H1 (cell line): ENCODE results near the gene CDH26. TPM values are rescaled to one million over a fixed set of nuclear protein-coding genes. Genes with fewer than 3 reads are reported as not detected.

Experiments used
- EP300 ChIP-seq, 2 experiments: IDR thresholded peaks; 1 replicate in 1 of 2; 2 replicates in 1 of 2; pipeline ENCODE4 v1.6.1; 2011 to 2012; ENCODE audit warnings: low read depth in 2 of 2, low read length in 2 of 2, mild to moderate bottlenecking in 2 of 2, borderline replicate concordance in 1 of 2, inconsistent platforms in 1 of 2, moderate library complexity in 1 of 2
- FOSL1 ChIP-seq: IDR thresholded peaks from 2 replicates; pipeline ENCODE4 v1.6.1; 2011; ENCODE audit warnings: mild to moderate bottlenecking, low read depth, low read length, moderate library complexity; ENCODE audit not compliant: insufficient read depth
- NANOG ChIP-seq: IDR thresholded peaks from 2 replicates; pipeline ENCODE4 v1.6.1; 2011; ENCODE audit warnings: low read length, low read depth, mild to moderate bottlenecking, inconsistent platforms; ENCODE audit not compliant: insufficient read depth, poor library complexity, severe bottlenecking
- RFX5 ChIP-seq: IDR thresholded peaks from 2 replicates; pipeline ENCODE4 v1.6.1; 2011; ENCODE audit warnings: low read depth, low read length, improper control_type of control experiment, borderline replicate concordance
- SIRT6 ChIP-seq: IDR thresholded peaks from one replicate; pipeline ENCODE4 v1.7.1; 2012; ENCODE audit warnings: low read length, inconsistent platforms
- SUZ12 ChIP-seq: fragments of 200-600 bp; sonication (generic); IDR thresholded peaks from 2 replicates; pipeline ENCODE4 v1.6.1; 2012; ENCODE audit warnings: mild to moderate bottlenecking, inconsistent platforms, low read length, moderate library complexity, mixed read lengths
- TAF7 ChIP-seq: optimal IDR thresholded peaks from 2 replicates; pipeline ENCODE3; 2011; ENCODE audit warnings: low read depth, mild to moderate bottlenecking, inconsistent platforms, low read length, moderate library complexity, borderline replicate concordance
- polyA plus RNA-seq, 7 experiments: library from polyadenylated mRNA; depleted of rRNA in 3 of 7; stranded (reverse) in 5 of 7; unstranded in 2 of 7; fragments of >200 nt in 5 of 7; fragments of 200-250 nt in 2 of 7; gene quantifications; 1 replicate in 5 of 7; 2 replicates in 1 of 7; 4 replicates in 1 of 7; pipeline versions ENCODE4 v1.2.1 to v1.2.3, GENCODE V29; 2011 to 2013; ENCODE audit warnings: missing spikeins in 2 of 7, mixed read lengths in 2 of 7
- total RNA-seq: library from RNA; stranded (reverse); fragmentation: NEBNext Ultra II Directional; extraction: Animal tissue kit (Norgen Biotek cat#: 25700); gene quantifications from 2 replicates; pipeline ENCODE4 v1.2.1, GENCODE V29; 2021
- TF ChIP-seq, protein P1 (sequence below): IDR thresholded peaks from 2 replicates; pipeline ENCODE4 v1.6.1; 2012; ENCODE audit warnings: low read length, inconsistent platforms

CDH26 gene
- total and polyA plus RNA-seq, 2 of the 8 experiments (the other 6 are each of a cell fraction or from before 2014, with no cell fraction given): 1.5 to 1.7 TPM

DNA sequence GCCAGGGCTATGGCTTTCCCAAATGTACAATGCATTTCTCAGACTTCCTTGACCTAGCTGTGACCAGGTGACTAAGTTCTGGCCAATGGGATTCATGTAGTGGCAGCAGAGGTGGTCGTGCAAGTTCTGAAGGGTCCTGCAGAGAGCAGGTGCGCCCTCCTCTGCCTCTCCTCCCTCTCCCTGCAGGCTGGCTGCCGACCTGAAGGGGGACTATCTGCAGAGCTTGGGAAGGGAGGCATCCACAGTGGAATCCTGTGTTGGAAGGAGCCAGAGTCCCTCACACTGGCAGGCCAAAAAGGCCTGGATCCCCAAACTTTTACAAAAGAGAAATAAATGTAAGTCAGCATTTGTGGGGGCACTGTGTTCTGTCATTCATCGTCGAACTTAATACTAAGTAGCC lies 66.6 kb downstream of the CDH26 start (continued):
- TF ChIP-seq RFX5 (no peak), SUZ12 (no peak), TAF7 (no peak), EP300 (IDR thresholded peaks at IDR 0.05; ENCODE audit: borderline replicate concordance in 1 of 2, low read depth in 2 of 2, low read length in 2 of 2) (no peak), NANOG (no peak), SIRT6 (no peak), FOSL1 (no peak)
- TF ChIP-seq, protein P1, sequence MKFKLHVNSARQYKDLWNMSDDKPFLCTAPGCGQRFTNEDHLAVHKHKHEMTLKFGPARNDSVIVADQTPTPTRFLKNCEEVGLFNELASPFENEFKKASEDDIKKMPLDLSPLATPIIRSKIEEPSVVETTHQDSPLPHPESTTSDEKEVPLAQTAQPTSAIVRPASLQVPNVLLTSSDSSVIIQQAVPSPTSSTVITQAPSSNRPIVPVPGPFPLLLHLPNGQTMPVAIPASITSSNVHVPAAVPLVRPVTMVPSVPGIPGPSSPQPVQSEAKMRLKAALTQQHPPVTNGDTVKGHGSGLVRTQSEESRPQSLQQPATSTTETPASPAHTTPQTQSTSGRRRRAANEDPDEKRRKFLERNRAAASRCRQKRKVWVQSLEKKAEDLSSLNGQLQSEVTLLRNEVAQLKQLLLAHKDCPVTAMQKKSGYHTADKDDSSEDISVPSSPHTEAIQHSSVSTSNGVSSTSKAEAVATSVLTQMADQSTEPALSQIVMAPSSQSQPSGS: no peak
